ENCODE results near the gene OPCML. TPM values are rescaled to one million over a fixed set of nuclear protein-coding genes. Genes with fewer than 3 reads are reported as not detected.

The OPCML gene
- total RNA-seq, 1 experiment from 2014 or later, result not detected

DNA sequence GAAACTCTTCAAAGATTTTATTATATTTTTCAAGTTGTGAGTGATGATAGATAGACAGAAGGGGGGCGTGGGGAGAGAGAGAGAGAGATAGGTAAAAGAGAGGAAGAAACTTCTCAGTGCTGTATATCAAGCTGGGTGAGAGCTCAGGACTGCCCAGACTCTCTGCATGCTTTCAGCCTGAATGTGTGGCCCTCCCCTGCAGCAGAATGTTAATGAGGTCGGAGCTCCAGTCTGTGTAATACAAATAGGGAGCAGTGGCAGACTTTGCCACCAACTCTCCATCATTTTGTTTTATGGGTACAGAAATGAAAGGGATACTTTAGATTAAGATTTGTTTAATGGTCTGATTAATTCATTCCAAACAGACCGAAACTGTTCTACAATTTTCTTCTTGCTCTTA, 752.8 kb downstream of the OPCML start:
- H3K4me1 Mint-ChIP-seq (ENCODE audit: low read depth, unreplicated experiment), result no peaks in the 10 kb centered on the region

GRCh38 chr11:132777067-132777975, 755.0 kb downstream of the OPCML start:
- Mint-ChIP-seq H3K9me3 (ENCODE audit: unreplicated experiment) (no peaks in the 10 kb centered on the region), H3K4me1 (ENCODE audit: low read depth, unreplicated experiment) (no peaks in the 10 kb centered on the region), H3K4me3 (ENCODE audit: unreplicated experiment) (no peak overlapping the region), H3K36me3 (ENCODE audit: insufficient read depth, unreplicated experiment) (no peaks in the 10 kb centered on the region), H3K27me3 (ENCODE audit: insufficient read depth, unreplicated experiment) (peaks cover 3% of the 10 kb centered on the region), H3K27ac (ENCODE audit: unreplicated experiment) (no peak overlapping the region)
- Histone ChIP-seq H3K27me3 (replicated peaks; ENCODE audit: control insufficient read depth, insufficient read depth, low read length) (no peaks in the 10 kb centered on the region), H3K4me1 (no peaks in the 10 kb centered on the region), H3K36me3 (ENCODE audit: control insufficient read depth, insufficient read depth, low read length) (no peaks in the 10 kb centered on the region), H3K9me3 (0 out of 2 replicates have a peak, but pooled peaks cover 2% of the 10 kb centered on the region), H3K4me3 (ENCODE audit: low read depth, low read length) (no peak overlapping the region)
- TF ChIP-seq, protein P1, sequence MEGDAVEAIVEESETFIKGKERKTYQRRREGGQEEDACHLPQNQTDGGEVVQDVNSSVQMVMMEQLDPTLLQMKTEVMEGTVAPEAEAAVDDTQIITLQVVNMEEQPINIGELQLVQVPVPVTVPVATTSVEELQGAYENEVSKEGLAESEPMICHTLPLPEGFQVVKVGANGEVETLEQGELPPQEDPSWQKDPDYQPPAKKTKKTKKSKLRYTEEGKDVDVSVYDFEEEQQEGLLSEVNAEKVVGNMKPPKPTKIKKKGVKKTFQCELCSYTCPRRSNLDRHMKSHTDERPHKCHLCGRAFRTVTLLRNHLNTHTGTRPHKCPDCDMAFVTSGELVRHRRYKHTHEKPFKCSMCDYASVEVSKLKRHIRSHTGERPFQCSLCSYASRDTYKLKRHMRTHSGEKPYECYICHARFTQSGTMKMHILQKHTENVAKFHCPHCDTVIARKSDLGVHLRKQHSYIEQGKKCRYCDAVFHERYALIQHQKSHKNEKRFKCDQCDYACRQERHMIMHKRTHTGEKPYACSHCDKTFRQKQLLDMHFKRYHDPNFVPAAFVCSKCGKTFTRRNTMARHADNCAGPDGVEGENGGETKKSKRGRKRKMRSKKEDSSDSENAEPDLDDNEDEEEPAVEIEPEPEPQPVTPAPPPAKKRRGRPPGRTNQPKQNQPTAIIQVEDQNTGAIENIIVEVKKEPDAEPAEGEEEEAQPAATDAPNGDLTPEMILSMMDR (IDR thresholded peaks at IDR 0.05; ENCODE audit: insufficient read depth in 1 of 2, low read depth in 1 of 2, low read length in 1 of 2, severe bottlenecking in 1 of 2, unreplicated experiment in 1 of 2), result no peak
- intact Hi-C loops (cut with micrococcal nuclease; ENCODE audit: unreplicated experiment), result no loop called here
- BruUV-seq (replicated peaks), result no TSS peak
- DNase-seq, result no peak
- CTCF ChIA-PET, result no interaction called here
- POLR2A ChIA-PET, result no interaction called here

More for the DNA sequence above, 752.8 kb downstream of the OPCML start:
- Histone ChIP-seq H3K4me3 (ENCODE audit: low read depth, low read length) (no peak overlapping the region), H3K27me3 (replicated peaks; ENCODE audit: control insufficient read depth, insufficient read depth, low read length) (no peaks in the 10 kb centered on the region), H3K9me3 (0 out of 2 replicates have a peak, but pooled peaks cover 2% of the 10 kb centered on the region), H3K36me3 (ENCODE audit: control insufficient read depth, insufficient read depth, low read length) (no peaks in the 10 kb centered on the region), H3K4me1 (no peaks in the 10 kb centered on the region)
- BruUV-seq (replicated peaks), result no TSS peak
- Mint-ChIP-seq H3K9me3 (ENCODE audit: unreplicated experiment) (no peaks in the 10 kb centered on the region), H3K27me3 (ENCODE audit: insufficient read depth, unreplicated experiment) (peaks cover 3% of the 10 kb centered on the region), H3K4me3 (ENCODE audit: unreplicated experiment) (no peak overlapping the region), H3K27ac (ENCODE audit: unreplicated experiment) (no peak overlapping the region), H3K36me3 (ENCODE audit: insufficient read depth, unreplicated experiment) (no peaks in the 10 kb centered on the region)
- TF ChIP-seq, protein P1 (IDR thresholded peaks at IDR 0.05; ENCODE audit: insufficient read depth in 1 of 2, low read depth in 1 of 2, low read length in 1 of 2, severe bottlenecking in 1 of 2, unreplicated experiment in 1 of 2), result no peak
- POLR2A ChIA-PET, result no interaction called here
- intact Hi-C loops (cut with micrococcal nuclease; ENCODE audit: unreplicated experiment), result no loop called here
- DNase-seq, result no peak
- CTCF ChIA-PET, result no interaction called here

DNA sequence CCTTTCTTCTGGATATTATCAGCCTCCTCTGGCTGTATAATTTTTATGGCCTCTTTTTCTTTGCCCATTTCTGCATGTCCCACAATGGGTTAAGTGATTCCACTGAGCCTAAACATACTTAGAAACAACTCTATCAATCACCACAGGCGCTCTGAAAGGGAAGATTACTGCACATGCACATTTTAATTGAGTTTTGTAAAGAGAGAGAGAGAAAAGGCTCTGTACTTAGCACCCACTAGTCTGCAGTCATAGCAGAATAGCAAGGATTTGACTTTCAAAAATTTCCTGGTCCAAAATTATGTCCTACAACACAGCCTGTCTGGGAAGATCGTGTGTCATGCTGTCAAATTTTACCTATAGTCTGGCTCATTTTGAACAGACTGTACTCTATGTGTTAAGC, 758.5 kb downstream of the OPCML start:
- Mint-ChIP-seq H3K4me1 (ENCODE audit: low read depth, unreplicated experiment) (no peaks in the 10 kb centered on the region), H3K9me3 (ENCODE audit: unreplicated experiment) (no peaks in the 10 kb centered on the region)

More for the DNA sequence above, 758.5 kb downstream of the OPCML start:
- no peaks in the 10 kb centered on the region for H3K9me3 ChIP-seq
- Mint-ChIP-seq H3K27me3 (ENCODE audit: insufficient read depth, unreplicated experiment) (peaks cover 9% of the 10 kb centered on the region), H3K4me3 (ENCODE audit: unreplicated experiment) (no peak overlapping the region), H3K36me3 (ENCODE audit: insufficient read depth, unreplicated experiment) (no peaks in the 10 kb centered on the region), H3K27ac (ENCODE audit: unreplicated experiment) (no peak overlapping the region)
- H3K27me3 ChIP-seq (replicated peaks; ENCODE audit: control insufficient read depth, insufficient read depth, low read length), result no peaks in the 10 kb centered on the region
- BruUV-seq (replicated peaks), result no TSS peak
- POLR2A ChIA-PET, result no interaction called here
- TF ChIP-seq, protein P1 (IDR thresholded peaks at IDR 0.05; ENCODE audit: insufficient read depth in 1 of 2, low read depth in 1 of 2, low read length in 1 of 2, severe bottlenecking in 1 of 2, unreplicated experiment in 1 of 2), result no peak
- no peaks in the 10 kb centered on the region for H3K36me3 ChIP-seq (ENCODE audit: control insufficient read depth, insufficient read depth, low read length)
- CTCF ChIA-PET, result no interaction called here
- intact Hi-C loops (cut with micrococcal nuclease; ENCODE audit: unreplicated experiment), result no loop called here
- DNase-seq, result no peak
- H3K4me3 ChIP-seq (ENCODE audit: low read depth, low read length), result no peak overlapping the region
- H3K4me1 ChIP-seq, result no peaks in the 10 kb centered on the region
